ENCODE measurements around the gene BAZ2A.

GRCh38 chr12:56628671-56629458 lies 1.3 kb downstream of the BAZ2A start:
- TF ChIP-seq GATA2 (IDR thresholded peaks at IDR 0.05; ENCODE audit: low read depth, low read length) (no peak), GATA3 (IDR thresholded peaks at IDR 0.05; ENCODE audit: low read depth, low read length) (no peak)

All from SH-SY5Y (cell line).